ENCODE data around the gene PPP2R5E.
"Not testable (repeated sequence)": the region's sequence is repeated elsewhere in the genome, so short reads cannot be mapped to it uniquely, and the experiment has no call there.

Gene PPP2R5E

GRCh38 chr14:63371613-63372012, 171.6 kb downstream of the PPP2R5E start:
- DNase-seq (ENCODE audit: low read depth) = not testable (repeated sequence)

GRCh38 chr14:63371033-63371432, 172.1 kb downstream of the PPP2R5E start:
- no peak for DNase-seq (ENCODE audit: low read depth)

- no peak for DNase-seq (ENCODE audit: low read depth)
Observed at GRCh38 chr14:63367742-63368364, 175.3 kb downstream of the PPP2R5E start.

- no peak for DNase-seq (ENCODE audit: low read depth)
Observed at GRCh38 chr14:63362389-63362819, 180.8 kb downstream of the PPP2R5E start.

GRCh38 chr14:63361790-63362189, 181.4 kb downstream of the PPP2R5E start:
- no peak for DNase-seq (ENCODE audit: low read depth)

- no peak for DNase-seq (ENCODE audit: low read depth)
Observed at GRCh38 chr14:63357841-63358240, 185.3 kb downstream of the PPP2R5E start.

- no peak for DNase-seq (ENCODE audit: low read depth)
Observed at GRCh38 chr14:63345826-63346225, 197.4 kb downstream of the PPP2R5E start.

- no peak for DNase-seq (ENCODE audit: low read depth)
Observed at GRCh38 chr14:63344336-63344735, 198.8 kb downstream of the PPP2R5E start.

- DNase-seq (ENCODE audit: low read depth) = no peak
Observed at GRCh38 chr14:63343878-63344277, 199.3 kb downstream of the PPP2R5E start.

GRCh38 chr14:63342371-63342770, 200.8 kb downstream of the PPP2R5E start:
- DNase-seq (ENCODE audit: low read depth) = peak; percentile 33

- no peak for DNase-seq (ENCODE audit: low read depth)
Observed at GRCh38 chr14:63328787-63329737, 214.1 kb downstream of the PPP2R5E start.

GRCh38 chr14:63326840-63327239, 216.3 kb downstream of the PPP2R5E start:
- no peak for DNase-seq (ENCODE audit: low read depth)

GRCh38 chr14:63322897-63323573, 220.1 kb downstream of the PPP2R5E start:
- DNase-seq (ENCODE audit: low read depth) = no peak

GRCh38 chr14:63322472-63322871, 220.7 kb downstream of the PPP2R5E start:
- DNase-seq (ENCODE audit: low read depth) = no peak
